ENCODE measurements around the gene AK6.

AK6 gene

GRCh38 chr5:69369340-69370121 is at the start of gene AK6, which contains the start of the genes RAD17 and TAF9:
AK6 (minus strand) TSS chr5:69369520; CDS start chr5:69369490, 30 bp downstream.
RAD17 (plus strand) TSS chr5:69369818; CDS start chr5:69372209, 2,391 bp downstream.
TAF9 (minus strand) TSS chr5:69369520; CDS start chr5:69365737, 3,783 bp downstream.
- H3K4me1 ChIP-seq (ENCODE audit: control insufficient read depth, insufficient read depth, low read length) = peaks cover 14% of the 10 kb centered on the region
- H3K36me3 ChIP-seq (ENCODE audit: control insufficient read depth in 2 of 2, insufficient read depth in 2 of 2, low read length in 2 of 2) = peaks cover 11 to 16% of the 10 kb centered on the region in 2 donors

GRCh38 chr5:69418554-69418953 is 49.2 kb upstream of the AK6 start:
- no peak overlapping the region for H3K4me3 ChIP-seq (ENCODE audit: low read length in 2 of 2)
- H3K27ac ChIP-seq (ENCODE audit: low read length) = no peak overlapping the region
- H3K36me3 ChIP-seq (ENCODE audit: control insufficient read depth in 2 of 2, insufficient read depth in 2 of 2, low read length in 2 of 2) = peaks cover 0 to 3% of the 10 kb centered on the region in 2 donors
- no peaks in the 10 kb centered on the region for H3K27me3 ChIP-seq (ENCODE audit: control insufficient read depth in 1 of 2, insufficient read depth in 2 of 2, low read length in 2 of 2)
- H3K9ac ChIP-seq (ENCODE audit: low read length in 2 of 2) = no peak overlapping the region
- H3K9me3 ChIP-seq (ENCODE audit: control insufficient read depth in 2 of 2, low read length in 2 of 2) = no peaks in the 10 kb centered on the region
- H3K4me1 ChIP-seq (ENCODE audit: control insufficient read depth, insufficient read depth, low read length) = peaks cover 4% of the 10 kb centered on the region

More at GRCh38 chr5:69369340-69370121, at the start of gene AK6, which contains the start of the genes RAD17 and TAF9:
- no peaks in the 10 kb centered on the region for H3K27me3 ChIP-seq (ENCODE audit: control insufficient read depth in 1 of 2, insufficient read depth in 2 of 2, low read length in 2 of 2)
- peak within 1 kb of the TSS; percentile 97 to 99 for H3K9ac ChIP-seq (ENCODE audit: low read length in 2 of 2)
- peak within 1 kb of the TSS; percentile 97 for H3K27ac ChIP-seq (ENCODE audit: low read length)
- no peaks in the 10 kb centered on the region for H3K9me3 ChIP-seq (ENCODE audit: control insufficient read depth in 2 of 2, low read length in 2 of 2)
- peak within 1 kb of the TSS; percentile 94 for H3K4me3 ChIP-seq (ENCODE audit: low read length in 2 of 2)

GRCh38 chr5:69416699-69417098 is 47.4 kb upstream of the AK6 start:
- no peak overlapping the region for H3K27ac ChIP-seq (ENCODE audit: low read length)
- H3K4me1 ChIP-seq (ENCODE audit: control insufficient read depth, insufficient read depth, low read length) = peaks cover 4% of the 10 kb centered on the region
- no peaks in the 10 kb centered on the region for H3K9me3 ChIP-seq (ENCODE audit: control insufficient read depth in 2 of 2, low read length in 2 of 2)
- H3K4me3 ChIP-seq (ENCODE audit: low read length in 2 of 2) = no peak overlapping the region
- peaks cover 0 to 3% of the 10 kb centered on the region in 2 donors for H3K36me3 ChIP-seq (ENCODE audit: control insufficient read depth in 2 of 2, insufficient read depth in 2 of 2, low read length in 2 of 2)
- no peak overlapping the region for H3K9ac ChIP-seq (ENCODE audit: low read length in 2 of 2)
- H3K27me3 ChIP-seq (ENCODE audit: control insufficient read depth in 1 of 2, insufficient read depth in 2 of 2, low read length in 2 of 2) = no peaks in the 10 kb centered on the region

GRCh38 chr5:69416180-69416579 is 46.9 kb upstream of the AK6 start:
- no peaks in the 10 kb centered on the region for H3K9me3 ChIP-seq (ENCODE audit: control insufficient read depth in 2 of 2, low read length in 2 of 2)
- H3K36me3 ChIP-seq (ENCODE audit: control insufficient read depth in 2 of 2, insufficient read depth in 2 of 2, low read length in 2 of 2) = peaks cover 3 to 5% of the 10 kb centered on the region in 2 donors
- H3K9ac ChIP-seq (ENCODE audit: low read length in 2 of 2) = no peak overlapping the region
- peaks cover 4% of the 10 kb centered on the region for H3K4me1 ChIP-seq (ENCODE audit: control insufficient read depth, insufficient read depth, low read length)
- H3K27ac ChIP-seq (ENCODE audit: low read length) = no peak overlapping the region
- H3K27me3 ChIP-seq (ENCODE audit: control insufficient read depth in 1 of 2, insufficient read depth in 2 of 2, low read length in 2 of 2) = no peaks in the 10 kb centered on the region
- no peak overlapping the region for H3K4me3 ChIP-seq (ENCODE audit: low read length in 2 of 2)

GRCh38 chr5:69415584-69415958 is 46.3 kb upstream of the AK6 start:
- no peak overlapping the region for H3K27ac ChIP-seq (ENCODE audit: low read length)
- no peaks in the 10 kb centered on the region for H3K9me3 ChIP-seq (ENCODE audit: control insufficient read depth in 2 of 2, low read length in 2 of 2)
- H3K36me3 ChIP-seq (ENCODE audit: control insufficient read depth in 2 of 2, insufficient read depth in 2 of 2, low read length in 2 of 2) = peaks cover 3 to 5% of the 10 kb centered on the region in 2 donors
- H3K4me3 ChIP-seq (ENCODE audit: low read length in 2 of 2) = peak overlapping the region; percentile 40 to 74
- H3K27me3 ChIP-seq (ENCODE audit: control insufficient read depth in 1 of 2, insufficient read depth in 2 of 2, low read length in 2 of 2) = no peaks in the 10 kb centered on the region
- H3K4me1 ChIP-seq (ENCODE audit: control insufficient read depth, insufficient read depth, low read length) = peaks cover 4% of the 10 kb centered on the region
- no peak overlapping the region for H3K9ac ChIP-seq (ENCODE audit: low read length in 2 of 2)

GRCh38 chr5:69414885-69415583 is 45.7 kb upstream of the AK6 start, which contains the start of gene MARVELD2:
MARVELD2 (plus strand) TSS chr5:69415116; CDS start chr5:69419386, 4,270 bp downstream.
- peaks cover 3 to 5% of the 10 kb centered on the region in 2 donors for H3K36me3 ChIP-seq (ENCODE audit: control insufficient read depth in 2 of 2, insufficient read depth in 2 of 2, low read length in 2 of 2)
- no peaks in the 10 kb centered on the region for H3K27me3 ChIP-seq (ENCODE audit: control insufficient read depth in 1 of 2, insufficient read depth in 2 of 2, low read length in 2 of 2)
- no peak within 1 kb of the TSS for H3K27ac ChIP-seq (ENCODE audit: low read length)
- H3K4me3 ChIP-seq (ENCODE audit: low read length in 2 of 2) = peak within 1 kb of the TSS; percentile 40 to 74
- peak within 1 kb of the TSS in 1 of 2 donors; percentile 27 for H3K9ac ChIP-seq (ENCODE audit: low read length in 2 of 2)
- H3K9me3 ChIP-seq (ENCODE audit: control insufficient read depth in 2 of 2, low read length in 2 of 2) = no peaks in the 10 kb centered on the region
- peaks cover 4% of the 10 kb centered on the region for H3K4me1 ChIP-seq (ENCODE audit: control insufficient read depth, insufficient read depth, low read length)

- Histone ChIP-seq H3K36me3 (ENCODE audit: control insufficient read depth in 2 of 2, insufficient read depth in 2 of 2, low read length in 2 of 2) (peaks cover 10 to 14% of the 10 kb centered on the region in 2 donors), H3K27me3 (ENCODE audit: control insufficient read depth in 1 of 2, insufficient read depth in 2 of 2, low read length in 2 of 2) (no peaks in the 10 kb centered on the region), H3K27ac (ENCODE audit: low read length) (no peak overlapping the region), H3K9me3 (ENCODE audit: control insufficient read depth in 2 of 2, low read length in 2 of 2) (no peaks in the 10 kb centered on the region), H3K9ac (ENCODE audit: low read length in 2 of 2) (no peak overlapping the region), H3K4me1 (ENCODE audit: control insufficient read depth, insufficient read depth, low read length) (no peaks in the 10 kb centered on the region), H3K4me3 (ENCODE audit: low read length in 2 of 2) (no peak overlapping the region)
These were observed 35.5 kb upstream of the AK6 start for GRCh38 chr5:69404659-69405330.

- H3K9me3 ChIP-seq (ENCODE audit: control insufficient read depth in 2 of 2, low read length in 2 of 2) = no peaks in the 10 kb centered on the region
- H3K4me3 ChIP-seq (ENCODE audit: low read length in 2 of 2) = no peak overlapping the region
- no peaks in the 10 kb centered on the region for H3K27me3 ChIP-seq (ENCODE audit: control insufficient read depth in 1 of 2, insufficient read depth in 2 of 2, low read length in 2 of 2)
- H3K27ac ChIP-seq (ENCODE audit: low read length) = no peak overlapping the region
- H3K4me1 ChIP-seq (ENCODE audit: control insufficient read depth, insufficient read depth, low read length) = no peaks in the 10 kb centered on the region
- peaks cover 16 to 20% of the 10 kb centered on the region in 2 donors for H3K36me3 ChIP-seq (ENCODE audit: control insufficient read depth in 2 of 2, insufficient read depth in 2 of 2, low read length in 2 of 2)
- no peak overlapping the region for H3K9ac ChIP-seq (ENCODE audit: low read length in 2 of 2)
These were observed 9.1 kb upstream of the AK6 start for GRCh38 chr5:69378376-69378775.

- no peak overlapping the region for H3K27ac ChIP-seq (ENCODE audit: low read length)
- no peak overlapping the region for H3K4me3 ChIP-seq (ENCODE audit: low read length in 2 of 2)
- no peaks in the 10 kb centered on the region for H3K27me3 ChIP-seq (ENCODE audit: control insufficient read depth in 1 of 2, insufficient read depth in 2 of 2, low read length in 2 of 2)
- H3K9me3 ChIP-seq (ENCODE audit: control insufficient read depth in 2 of 2, low read length in 2 of 2) = no peaks in the 10 kb centered on the region
- H3K36me3 ChIP-seq (ENCODE audit: control insufficient read depth in 2 of 2, insufficient read depth in 2 of 2, low read length in 2 of 2) = peaks cover 13 to 14% of the 10 kb centered on the region in 2 donors
- no peak overlapping the region for H3K9ac ChIP-seq (ENCODE audit: low read length in 2 of 2)
- peaks cover 5% of the 10 kb centered on the region for H3K4me1 ChIP-seq (ENCODE audit: control insufficient read depth, insufficient read depth, low read length)
These were observed 5.7 kb upstream of the AK6 start for GRCh38 chr5:69374911-69375446.

- Histone ChIP-seq H3K9ac (ENCODE audit: low read length in 2 of 2) (no peak overlapping the region), H3K4me3 (ENCODE audit: low read length in 2 of 2) (no peak overlapping the region), H3K27me3 (ENCODE audit: control insufficient read depth in 1 of 2, insufficient read depth in 2 of 2, low read length in 2 of 2) (no peaks in the 10 kb centered on the region), H3K9me3 (ENCODE audit: control insufficient read depth in 2 of 2, low read length in 2 of 2) (no peaks in the 10 kb centered on the region), H3K27ac (ENCODE audit: low read length) (no peak overlapping the region), H3K4me1 (ENCODE audit: control insufficient read depth, insufficient read depth, low read length) (peaks cover 14% of the 10 kb centered on the region), H3K36me3 (ENCODE audit: control insufficient read depth in 2 of 2, insufficient read depth in 2 of 2, low read length in 2 of 2) (peaks cover 7 to 9% of the 10 kb centered on the region in 2 donors)
These were observed 3.1 kb upstream of the AK6 start for GRCh38 chr5:69372394-69372793.

All from stomach smooth muscle (tissue), 2 donors.